Measurements from ENCODE around the gene STON2.
"Not testable (repeated sequence)": the region's sequence is repeated elsewhere in the genome, so short reads cannot be mapped to it uniquely, and the experiment has no call there.

STON2 gene

GRCh38 chr14:81416194-81416952, 16.2 kb upstream of the STON2 start:
- FAIRE-seq = no peak

GRCh38 chr14:81415781-81416180, 15.7 kb upstream of the STON2 start:
- FAIRE-seq = no peak

- FAIRE-seq = no peak
Observed at GRCh38 chr14:81414123-81414522, 14.0 kb upstream of the STON2 start.

GRCh38 chr14:81412779-81413178, 12.7 kb upstream of the STON2 start:
- no peak for FAIRE-seq

GRCh38 chr14:81408595-81408994, 8.5 kb upstream of the STON2 start:
- no peak for FAIRE-seq

GRCh38 chr14:81406863-81407262, 6.7 kb upstream of the STON2 start:
- FAIRE-seq = no peak

GRCh38 chr14:81402123-81402495, 2.0 kb upstream of the STON2 start:
- FAIRE-seq = no peak

GRCh38 chr14:81401420-81402122, 1.4 kb upstream of the STON2 start:
- FAIRE-seq = no peak

- no peak for FAIRE-seq
Observed at GRCh38 chr14:81400852-81401251, 728 bp upstream of the STON2 start.

- FAIRE-seq = no peak
Observed at GRCh38 chr14:81398196-81398891, 1.8 kb downstream of the STON2 start.

GRCh38 chr14:81396113-81396512, 4.0 kb downstream of the STON2 start:
- FAIRE-seq = no peak

- no peak for FAIRE-seq
Observed at GRCh38 chr14:81394739-81395138, 5.4 kb downstream of the STON2 start.

- FAIRE-seq = no peak
Observed at GRCh38 chr14:81392976-81393643, 7.0 kb downstream of the STON2 start.

GRCh38 chr14:81392052-81392451, 8.1 kb downstream of the STON2 start:
- no peak for FAIRE-seq

- FAIRE-seq = no peak
Observed at GRCh38 chr14:81390696-81391095, 9.4 kb downstream of the STON2 start.

GRCh38 chr14:81388336-81388735, 11.8 kb downstream of the STON2 start:
- FAIRE-seq = no peak

- FAIRE-seq = no peak
Observed at GRCh38 chr14:81386290-81386745, 13.8 kb downstream of the STON2 start.

GRCh38 chr14:81385886-81386285, 14.2 kb downstream of the STON2 start:
- no peak for FAIRE-seq

GRCh38 chr14:81385419-81385818, 14.7 kb downstream of the STON2 start:
- FAIRE-seq = no peak

GRCh38 chr14:81384900-81385299, 15.2 kb downstream of the STON2 start:
- no peak for FAIRE-seq

- FAIRE-seq = no peak
Observed at GRCh38 chr14:81382517-81383225, 17.5 kb downstream of the STON2 start.

GRCh38 chr14:81380009-81380408, 20.1 kb downstream of the STON2 start:
- FAIRE-seq = not testable (repeated sequence)

GRCh38 chr14:81371802-81372201, 28.3 kb downstream of the STON2 start:
- FAIRE-seq = no peak
